ENCODE data around the gene SLC25A41.

Gene SLC25A41

DNA sequence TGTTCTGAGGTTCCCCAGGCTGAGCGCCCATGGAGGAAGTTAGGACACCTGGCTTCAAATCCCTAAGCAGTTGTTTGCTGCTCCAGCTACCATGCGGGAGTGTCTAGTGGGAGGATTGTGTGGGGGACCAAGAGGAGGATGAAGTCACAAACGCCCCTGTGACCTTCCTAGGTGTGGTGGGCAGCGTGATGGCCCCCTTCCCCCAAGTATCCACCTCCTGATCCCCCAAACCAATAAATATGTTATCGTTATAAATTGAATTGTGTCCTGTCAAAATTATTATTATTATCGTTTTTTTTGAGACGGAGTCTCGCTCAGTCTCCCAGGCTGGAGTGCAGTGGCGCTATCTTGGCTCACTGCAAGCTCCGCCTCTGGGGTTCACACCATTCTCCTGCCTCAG is at the start of gene SLC25A41:
TSS of gene SLC25A41 (minus strand) at position 101 of the 400 bp plus-strand sequence. CDS start at position 31, 70 bp downstream.
- no peak within 1 kb of the TSS for H3K4me3 ChIP-seq (ENCODE audit: low read depth, low read length)
- no peak for TF ChIP-seq CTCF (IDR thresholded peaks at IDR 0.05; ENCODE audit: low read depth, low read length)

GRCh38 chr19:6483235-6483634 is 49.7 kb upstream of the SLC25A41 start:
- no peak for TF ChIP-seq CTCF (IDR thresholded peaks at IDR 0.05; ENCODE audit: low read depth, low read length)

GRCh38 chr19:6482343-6482686 is 48.8 kb upstream of the SLC25A41 start:
- no peak overlapping the region for H3K4me3 ChIP-seq (ENCODE audit: low read depth, low read length)
- no peak for TF ChIP-seq CTCF (IDR thresholded peaks at IDR 0.05; ENCODE audit: low read depth, low read length)

More at GRCh38 chr19:6483235-6483634, 49.7 kb upstream of the SLC25A41 start:
- no peak overlapping the region for H3K4me3 ChIP-seq (ENCODE audit: low read depth, low read length)

- peak; percentile 41; the same call in 1 of the 2 replicates for TF ChIP-seq CTCF (IDR thresholded peaks at IDR 0.05; ENCODE audit: low read depth, low read length)
Measured at GRCh38 chr19:6481541-6482342, 48.2 kb upstream of the SLC25A41 start, which contains the start of gene DENND1C. TSS of gene DENND1C (minus strand) at chr19:6481787. CDS start at chr19:6481695, 92 bp downstream.

DNA sequence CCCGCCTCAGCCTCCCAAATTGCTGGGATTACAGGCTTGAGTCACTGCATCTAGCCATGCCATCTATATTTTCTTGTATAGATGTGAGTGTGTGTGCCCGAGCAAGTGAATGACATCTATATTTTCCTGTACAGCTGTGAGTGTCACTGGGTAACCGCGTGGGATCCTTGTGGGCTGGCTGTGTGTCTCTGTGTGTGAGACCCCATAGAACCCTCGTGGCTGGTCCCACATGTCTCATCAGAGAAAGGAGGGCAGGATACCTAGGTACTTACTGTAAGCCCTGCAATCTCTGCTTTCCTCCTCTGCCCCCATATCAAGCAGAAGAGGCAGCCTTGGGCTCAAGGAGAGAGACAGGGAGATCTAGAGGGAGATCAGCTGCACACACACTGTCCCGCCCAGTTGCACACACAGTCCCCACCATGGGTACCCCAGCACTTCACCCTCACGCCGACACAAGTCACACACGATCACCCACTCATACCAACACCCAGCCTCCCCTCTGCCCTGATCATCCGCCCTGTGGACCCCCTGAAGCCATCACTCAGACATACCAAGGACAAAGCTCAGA is 47.4 kb upstream of the SLC25A41 start:
- no peak overlapping the region for H3K4me3 ChIP-seq (ENCODE audit: low read depth, low read length)
- TF ChIP-seq CTCF (IDR thresholded peaks at IDR 0.05; ENCODE audit: low read depth, low read length) = no peak

More at GRCh38 chr19:6481541-6482342, 48.2 kb upstream of the SLC25A41 start, which contains the start of gene DENND1C:
- no peak within 1 kb of the TSS for H3K4me3 ChIP-seq (ENCODE audit: low read depth, low read length)

DNA sequence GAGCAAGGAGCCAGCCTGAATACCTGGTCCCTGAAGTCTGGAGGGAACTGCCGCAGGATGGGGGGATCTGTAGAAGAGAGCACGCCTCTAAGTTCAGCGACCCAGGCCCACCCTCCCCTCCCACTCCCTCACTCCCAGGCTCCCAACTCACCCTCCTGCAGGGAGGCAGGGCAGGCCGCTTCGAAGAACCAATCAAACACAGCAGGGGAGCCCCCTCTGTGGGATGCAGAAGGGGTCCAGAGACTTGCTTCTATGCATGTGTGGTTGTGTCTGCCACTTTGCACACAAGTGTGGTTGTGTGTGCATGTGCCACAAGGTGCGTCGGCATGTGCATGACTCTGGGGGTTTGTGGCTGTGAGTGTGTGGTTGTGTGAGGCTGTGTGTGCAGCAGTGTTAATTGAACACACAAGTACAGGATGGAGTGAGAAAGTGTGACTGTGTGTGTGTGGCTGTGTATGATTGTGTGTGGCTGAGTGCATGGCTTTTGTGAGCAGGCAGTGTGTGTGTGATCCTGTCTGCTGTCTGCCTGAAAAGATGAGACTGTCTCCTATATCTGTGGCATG is 46.4 kb upstream of the SLC25A41 start:
- H3K4me3 ChIP-seq (ENCODE audit: low read depth, low read length) = no peak overlapping the region
- no peak for TF ChIP-seq CTCF (IDR thresholded peaks at IDR 0.05; ENCODE audit: low read depth, low read length)

DNA sequence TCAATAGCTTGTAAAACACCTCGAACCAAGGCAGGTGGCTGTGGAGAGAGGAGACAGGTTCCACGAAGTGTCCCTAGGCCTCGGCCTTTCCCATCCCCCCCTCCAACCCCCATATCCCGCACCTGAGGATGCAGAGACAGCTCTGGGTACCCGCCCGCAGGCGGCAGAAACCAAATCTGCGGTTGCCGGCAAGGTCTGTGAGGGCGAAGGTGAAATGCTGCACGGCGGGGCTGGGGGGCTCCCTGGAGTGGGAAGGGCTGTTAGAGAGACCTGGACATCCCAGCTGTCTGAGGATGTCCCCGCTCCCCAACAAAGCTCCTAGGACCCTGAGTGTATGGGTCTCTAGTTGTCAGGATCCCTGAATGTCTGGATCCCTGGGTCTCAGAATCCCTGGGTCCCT is 45.3 kb upstream of the SLC25A41 start:
- no peak for TF ChIP-seq CTCF (IDR thresholded peaks at IDR 0.05; ENCODE audit: low read depth, low read length)
- no peak overlapping the region for H3K4me3 ChIP-seq (ENCODE audit: low read depth, low read length)
